MM.1S (cell line): ENCODE results near the gene NEURL1.

Source experiments
- DNase-seq: peaks from one replicate; pipeline ENCODE4 v3.0.0-alpha.2; 2015
- H2AFZ ChIP-seq: fragments of 300-600 bp; sonication (generic); 2 replicates; pipeline ENCODE4 v1.6.0; 2016; ENCODE audit warnings: antibody characterized with exemption, low read length
- H3F3A ChIP-seq: fragments of 300-600 bp; sonication (generic); 2 replicates; pipeline ENCODE4 v1.6.1; 2016; ENCODE audit warnings: mild to moderate bottlenecking, antibody characterized with exemption, low read length, moderate library complexity, mixed read lengths; ENCODE audit not compliant: insufficient read depth
- H3K27ac ChIP-seq: fragments of 300-600 bp; sonication (generic); 2 replicates; pipeline ENCODE4 v1.5.1; 2016; ENCODE audit warnings: mild to moderate bottlenecking, low read length
- H3K27me3 ChIP-seq: fragments of 300-600 bp; sonication (generic); replicated peaks from 2 replicates; pipeline ENCODE4 v1.6.0; 2016; ENCODE audit warnings: low read length; ENCODE audit not compliant: insufficient read depth
- H3K36me3 ChIP-seq: fragments of 300-600 bp; sonication (generic); replicated peaks from 2 replicates; pipeline ENCODE4 v1.6.1; 2016; ENCODE audit warnings: mild to moderate bottlenecking, low read length, mixed read lengths; ENCODE audit not compliant: insufficient read depth
- H3K4me1 ChIP-seq: fragments of 300-600 bp; sonication (generic); 2 replicates; pipeline ENCODE4 v1.6.1; 2016; ENCODE audit warnings: low read length, mixed read lengths
- H3K4me2 ChIP-seq: fragments of 300-600 bp; sonication (generic); 2 replicates; pipeline ENCODE4 v1.6.0; 2016; ENCODE audit warnings: low read depth, low read length
- H3K4me3 ChIP-seq: fragments of 300-600 bp; sonication (generic); 2 replicates; pipeline ENCODE4 v1.5.1; 2016; ENCODE audit warnings: low read length, mixed read lengths
- H3K79me2 ChIP-seq: fragments of 300-600 bp; sonication (generic); 2 replicates; pipeline ENCODE4 v1.6.1; 2016; ENCODE audit warnings: mixed run types, low read length, mixed read lengths
- H3K9ac ChIP-seq: fragments of 300-600 bp; sonication (generic); 2 replicates; pipeline ENCODE4 v1.6.1; 2016; ENCODE audit warnings: low read length, mixed read lengths
- H3K9me2 ChIP-seq: fragments of 300-600 bp; sonication (generic); replicated peaks from 2 replicates; pipeline ENCODE4 v1.6.1; 2016; ENCODE audit warnings: mild to moderate bottlenecking, low read length, mixed read lengths; ENCODE audit not compliant: insufficient read depth
- H3K9me3 ChIP-seq: fragments of 300-600 bp; sonication (generic); replicated peaks from 2 replicates; pipeline ENCODE4 v1.6.1; 2016; ENCODE audit warnings: mild to moderate bottlenecking, low read length, mixed read lengths; ENCODE audit not compliant: insufficient read depth
- H4K20me1 ChIP-seq: fragments of 300-600 bp; sonication (generic); 2 replicates; pipeline ENCODE4 v1.6.1; 2016; ENCODE audit warnings: mild to moderate bottlenecking, low read length, moderate library complexity, mixed read lengths; ENCODE audit not compliant: insufficient read depth
- EZH2 ChIP-seq: fragments of 300-600 bp; sonication (generic); optimal IDR thresholded peaks from 2 replicates; pipeline ENCODE3; 2017; ENCODE audit warnings: low read depth, mild to moderate bottlenecking, antibody characterized with exemption, low read length, mixed read lengths
- EZH2phosphoT487 ChIP-seq: fragments of 300-600 bp; sonication (generic); IDR thresholded peaks from 2 replicates; pipeline ENCODE4 v1.6.1; 2018; ENCODE audit warnings: antibody characterized with exemption, low read length
- TF ChIP-seq, protein P1 (sequence below): fragments of 300-600 bp; sonication (generic); IDR thresholded peaks from 2 replicates; pipeline ENCODE4 v1.5.1; 2016; ENCODE audit warnings: antibody characterized with exemption, low read length, mixed read lengths

The NEURL1 gene

DNA sequence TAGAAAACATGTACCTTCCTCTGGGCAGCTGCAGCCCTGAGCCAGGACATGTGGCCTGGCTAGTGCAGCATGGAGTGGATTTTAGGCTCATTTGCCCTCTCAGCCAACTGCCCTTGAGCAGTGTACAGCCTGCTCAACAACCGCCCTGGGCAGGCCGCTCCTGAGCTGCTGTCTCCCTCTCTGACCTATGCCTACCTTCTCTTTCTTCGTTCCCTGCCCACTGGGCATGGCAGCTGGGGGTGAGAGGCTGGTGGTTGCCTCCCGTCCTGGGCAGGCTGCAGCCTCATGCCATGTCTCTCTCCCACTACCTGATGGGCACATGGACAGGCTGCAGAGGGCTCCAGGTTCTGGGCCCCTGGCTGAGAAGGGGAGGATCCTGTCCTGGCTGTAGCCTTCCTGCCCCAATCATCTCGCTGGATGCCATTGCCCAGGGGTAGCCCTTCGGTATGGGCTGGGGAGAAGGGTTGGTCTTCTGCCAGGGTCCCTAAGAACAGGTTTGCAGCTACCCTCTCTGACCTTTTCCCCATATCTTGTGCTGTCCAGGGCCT, 97.3 kb downstream of the NEURL1 start:
- H3K27me3 ChIP-seq, result no peaks in the 10 kb centered on the region
- H4K20me1 ChIP-seq, result no peaks in the 10 kb centered on the region
- no peak overlapping the region for H2AFZ ChIP-seq
- H3K4me2 ChIP-seq, result no peak overlapping the region
- no peak overlapping the region for H3K27ac ChIP-seq
- TF ChIP-seq, protein P1, sequence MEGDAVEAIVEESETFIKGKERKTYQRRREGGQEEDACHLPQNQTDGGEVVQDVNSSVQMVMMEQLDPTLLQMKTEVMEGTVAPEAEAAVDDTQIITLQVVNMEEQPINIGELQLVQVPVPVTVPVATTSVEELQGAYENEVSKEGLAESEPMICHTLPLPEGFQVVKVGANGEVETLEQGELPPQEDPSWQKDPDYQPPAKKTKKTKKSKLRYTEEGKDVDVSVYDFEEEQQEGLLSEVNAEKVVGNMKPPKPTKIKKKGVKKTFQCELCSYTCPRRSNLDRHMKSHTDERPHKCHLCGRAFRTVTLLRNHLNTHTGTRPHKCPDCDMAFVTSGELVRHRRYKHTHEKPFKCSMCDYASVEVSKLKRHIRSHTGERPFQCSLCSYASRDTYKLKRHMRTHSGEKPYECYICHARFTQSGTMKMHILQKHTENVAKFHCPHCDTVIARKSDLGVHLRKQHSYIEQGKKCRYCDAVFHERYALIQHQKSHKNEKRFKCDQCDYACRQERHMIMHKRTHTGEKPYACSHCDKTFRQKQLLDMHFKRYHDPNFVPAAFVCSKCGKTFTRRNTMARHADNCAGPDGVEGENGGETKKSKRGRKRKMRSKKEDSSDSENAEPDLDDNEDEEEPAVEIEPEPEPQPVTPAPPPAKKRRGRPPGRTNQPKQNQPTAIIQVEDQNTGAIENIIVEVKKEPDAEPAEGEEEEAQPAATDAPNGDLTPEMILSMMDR, result no peak
- TF ChIP-seq EZH2 (no peak), EZH2phosphoT487 (no peak)
- DNase-seq, result no peak
- H3K9me3 ChIP-seq, result no peaks in the 10 kb centered on the region
- no peaks in the 10 kb centered on the region for H3K9me2 ChIP-seq
- H3K9ac ChIP-seq, result no peak overlapping the region
- H3K4me1 ChIP-seq, result 0 out of 2 replicates have a peak, but pooled peaks cover 7% of the 10 kb centered on the region
- no peak overlapping the region for H3K4me3 ChIP-seq
- H3K79me2 ChIP-seq, result no peaks in the 10 kb centered on the region
- no peaks in the 10 kb centered on the region for H3F3A ChIP-seq
- H3K36me3 ChIP-seq, result no peaks in the 10 kb centered on the region

DNA sequence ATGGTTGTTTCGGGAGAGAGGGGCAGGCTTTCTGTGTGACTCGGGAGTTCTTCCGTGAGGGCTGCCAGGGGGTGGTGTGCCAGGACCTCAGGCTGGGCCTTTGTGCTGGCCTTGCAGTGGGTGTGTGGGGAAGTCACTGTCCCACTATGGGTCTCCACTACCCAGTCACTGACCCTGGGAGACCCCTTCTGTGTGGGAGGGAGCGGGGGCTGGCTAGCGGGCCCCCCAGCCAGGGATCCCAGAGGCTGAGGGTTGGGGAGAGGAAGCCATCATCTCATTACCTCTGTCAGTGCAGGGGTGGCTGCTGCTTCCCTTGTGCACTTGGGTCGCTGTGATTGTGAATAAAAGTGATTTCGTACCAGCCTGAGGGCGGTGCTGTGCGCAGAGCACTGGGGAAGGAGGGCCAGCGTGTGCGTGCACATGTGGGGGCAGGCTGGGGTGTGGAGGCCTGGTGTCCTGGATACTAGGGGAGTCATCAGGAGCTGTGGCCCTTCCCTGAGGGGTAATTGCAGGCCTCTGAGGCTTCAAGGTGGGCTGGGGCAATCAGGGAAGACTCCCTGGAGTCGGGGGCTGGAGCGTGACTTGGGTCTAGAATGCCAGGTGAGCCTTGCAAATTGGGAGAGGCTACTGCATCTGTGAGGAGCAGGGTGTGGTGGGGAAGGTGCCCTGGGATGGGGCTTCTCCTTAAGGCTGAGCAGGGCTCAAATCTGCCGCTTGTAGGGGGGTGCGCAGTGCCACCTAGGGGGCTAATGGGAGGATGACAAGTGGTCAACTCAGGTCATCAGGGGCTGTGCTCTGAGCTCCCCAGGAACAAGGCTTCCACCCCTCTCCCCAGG, 98.9 kb downstream of the NEURL1 start:
- Histone ChIP-seq H4K20me1 (no peaks in the 10 kb centered on the region), H2AFZ (no peak overlapping the region), H3K9ac (no peak overlapping the region), H3K79me2 (no peaks in the 10 kb centered on the region), H3F3A (no peaks in the 10 kb centered on the region), H3K27me3 (no peaks in the 10 kb centered on the region), H3K36me3 (no peaks in the 10 kb centered on the region), H3K9me3 (no peaks in the 10 kb centered on the region), H3K9me2 (no peaks in the 10 kb centered on the region), H3K27ac (no peak overlapping the region), H3K4me3 (no peak overlapping the region), H3K4me1 (0 out of 2 replicates have a peak, but pooled peaks cover 1% of the 10 kb centered on the region), H3K4me2 (no peak overlapping the region)
- peak; percentile 42 for DNase-seq
- TF ChIP-seq, protein P1, result peak; percentile 75
- TF ChIP-seq EZH2phosphoT487, result no peak

DNA sequence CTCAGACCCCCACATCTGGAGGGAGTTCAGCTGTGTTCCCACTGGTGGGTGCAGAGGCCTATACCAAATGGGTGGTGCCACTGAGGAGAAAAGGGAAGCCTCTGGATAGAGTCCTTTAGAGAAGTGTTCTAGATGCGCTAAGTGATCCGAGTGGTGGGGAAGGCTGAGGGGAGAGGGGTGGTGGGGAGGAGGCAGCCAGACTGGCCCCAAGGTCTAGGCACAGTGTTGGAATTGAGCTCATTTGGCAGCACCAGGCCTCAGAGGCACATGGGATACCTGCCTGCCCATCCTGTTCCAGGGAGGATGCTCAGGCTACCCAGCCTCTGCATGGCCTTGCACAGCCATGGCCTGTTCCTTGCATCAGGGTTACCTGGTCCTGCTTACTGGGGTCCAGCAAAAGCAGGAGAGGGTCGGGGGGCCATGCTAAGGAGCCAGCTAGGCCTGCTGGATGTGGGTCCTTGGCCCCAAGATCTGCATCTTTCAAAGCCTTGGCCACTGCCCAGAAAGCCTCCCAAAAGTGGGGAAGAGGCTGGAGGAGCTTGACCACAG, 99.6 kb downstream of the NEURL1 start:
- no peak overlapping the region for H3K27ac ChIP-seq
- no peak overlapping the region for H3K4me3 ChIP-seq
- no peaks in the 10 kb centered on the region for H3K9me3 ChIP-seq
- no peak for DNase-seq
- no peaks in the 10 kb centered on the region for H3K36me3 ChIP-seq
- no peaks in the 10 kb centered on the region for H3F3A ChIP-seq
- H2AFZ ChIP-seq, result no peak overlapping the region
- no peaks in the 10 kb centered on the region for H3K27me3 ChIP-seq
- H3K79me2 ChIP-seq, result no peaks in the 10 kb centered on the region
- H3K4me1 ChIP-seq, result no peaks in the 10 kb centered on the region
- no peaks in the 10 kb centered on the region for H3K9me2 ChIP-seq
- H3K9ac ChIP-seq, result no peak overlapping the region
- H3K4me2 ChIP-seq, result no peak overlapping the region
- TF ChIP-seq EZH2phosphoT487 (no peak), EZH2 (no peak)
- TF ChIP-seq, protein P1, result no peak
- no peaks in the 10 kb centered on the region for H4K20me1 ChIP-seq
